Measurements from ENCODE around the gene LAMA4.
A peak's percentile ranks its signal among the peaks of the same experiment; 100 is the strongest.

LAMA4 gene

GRCh38 chr6:112172540-112172939 is 81.8 kb downstream of the LAMA4 start:
- DNase-seq (ENCODE audit: low spot score in 2 of 2): no peak
- H3K4me3 ChIP-seq: no peak overlapping the region
- H3K4me1 ChIP-seq: no peaks in the 10 kb centered on the region
- no peaks in the 10 kb centered on the region for H3K9me3 ChIP-seq
- in situ Hi-C loops (cut with MboI; ENCODE audit: low sequenced_read_pairs): loop anchor here (25.0 kb wide), 1 partner anchor 1740 kb away; no protein-coding TSS in a partner anchor
- H3K27me3 ChIP-seq (ENCODE audit: low read depth): peaks cover 3% of the 10 kb centered on the region; the same call in 1 of the 2 replicates
- H3K36me3 ChIP-seq (replicated peaks): no peaks in the 10 kb centered on the region

- peaks cover 7% of the 10 kb centered on the region; the same call in 1 of the 2 replicates for H3K27me3 ChIP-seq (ENCODE audit: low read depth)
- no peaks in the 10 kb centered on the region for H3K36me3 ChIP-seq (replicated peaks)
- no peak for DNase-seq (ENCODE audit: low spot score in 2 of 2)
- H3K4me3 ChIP-seq: no peak overlapping the region
- H3K4me1 ChIP-seq: no peaks in the 10 kb centered on the region
- no peaks in the 10 kb centered on the region for H3K9me3 ChIP-seq
- in situ Hi-C loops (cut with MboI; ENCODE audit: low sequenced_read_pairs): loop anchor here (25.0 kb wide), 1 partner anchor 1743 kb away; no protein-coding TSS in a partner anchor
Measured at GRCh38 chr6:112169541-112169940, 84.8 kb downstream of the LAMA4 start.

- peaks cover 4% of the 10 kb centered on the region; the same call in 1 of the 2 replicates for H3K27me3 ChIP-seq (ENCODE audit: low read depth)
- in situ Hi-C loops (cut with MboI; ENCODE audit: low sequenced_read_pairs): loop anchor here (25.0 kb wide), 1 partner anchor 1749 kb away; no protein-coding TSS in a partner anchor
- H3K9me3 ChIP-seq: no peaks in the 10 kb centered on the region
- no peaks in the 10 kb centered on the region for H3K36me3 ChIP-seq (replicated peaks)
- H3K4me3 ChIP-seq: no peak overlapping the region
- DNase-seq (ENCODE audit: low spot score in 2 of 2): peak; percentile 49 to 90
- H3K4me1 ChIP-seq: no peaks in the 10 kb centered on the region
Measured at GRCh38 chr6:112163295-112164257, 90.8 kb downstream of the LAMA4 start.

- Histone ChIP-seq H3K4me3 (no peak overlapping the region), H3K27me3 (ENCODE audit: low read depth) (peaks cover 2% of the 10 kb centered on the region; the same call in 1 of the 2 replicates), H3K4me1 (no peaks in the 10 kb centered on the region), H3K36me3 (replicated peaks) (no peaks in the 10 kb centered on the region), H3K9me3 (no peaks in the 10 kb centered on the region)
- no peak for DNase-seq (ENCODE audit: low spot score in 2 of 2)
- in situ Hi-C loops (cut with MboI; ENCODE audit: low sequenced_read_pairs): loop anchor here (25.0 kb wide), 1 partner anchor 1752 kb away; no protein-coding TSS in a partner anchor
Measured at GRCh38 chr6:112160745-112161144, 93.6 kb downstream of the LAMA4 start.

- no peaks in the 10 kb centered on the region for H3K4me1 ChIP-seq
- no peaks in the 10 kb centered on the region for H3K27me3 ChIP-seq (ENCODE audit: low read depth)
- H3K4me3 ChIP-seq: no peak overlapping the region
- H3K9me3 ChIP-seq: no peaks in the 10 kb centered on the region
- DNase-seq (ENCODE audit: low spot score in 2 of 2): no peak
- in situ Hi-C loops (cut with MboI; ENCODE audit: low sequenced_read_pairs): loop anchor here (25.0 kb wide), 1 partner anchor 1756 kb away; no protein-coding TSS in a partner anchor
- H3K36me3 ChIP-seq (replicated peaks): no peaks in the 10 kb centered on the region
Measured at GRCh38 chr6:112156668-112157067, 97.7 kb downstream of the LAMA4 start.

GRCh38 chr6:112155886-112156285 is 98.5 kb downstream of the LAMA4 start:
- in situ Hi-C loops (cut with MboI; ENCODE audit: low sequenced_read_pairs): loop anchor here (25.0 kb wide), 1 partner anchor 1756 kb away; no protein-coding TSS in a partner anchor
- no peaks in the 10 kb centered on the region for H3K4me1 ChIP-seq
- H3K4me3 ChIP-seq: no peak overlapping the region
- H3K27me3 ChIP-seq (ENCODE audit: low read depth): no peaks in the 10 kb centered on the region
- H3K9me3 ChIP-seq: no peaks in the 10 kb centered on the region
- no peak for DNase-seq (ENCODE audit: low spot score in 2 of 2)
- no peaks in the 10 kb centered on the region for H3K36me3 ChIP-seq (replicated peaks)

- no peaks in the 10 kb centered on the region for H3K4me1 ChIP-seq
- no peaks in the 10 kb centered on the region for H3K36me3 ChIP-seq (replicated peaks)
- H3K4me3 ChIP-seq: no peak overlapping the region
- no peaks in the 10 kb centered on the region for H3K9me3 ChIP-seq
- no peak for DNase-seq (ENCODE audit: low spot score in 2 of 2)
- no peaks in the 10 kb centered on the region for H3K27me3 ChIP-seq (ENCODE audit: low read depth)
- in situ Hi-C loops (cut with MboI; ENCODE audit: low sequenced_read_pairs): loop anchor here (25.0 kb wide), 1 partner anchor 1758 kb away; no protein-coding TSS in a partner anchor
Measured at GRCh38 chr6:112154711-112155110, 99.7 kb downstream of the LAMA4 start.

GRCh38 chr6:112153926-112154607 is 100.3 kb downstream of the LAMA4 start:
- Histone ChIP-seq H3K36me3 (replicated peaks) (no peaks in the 10 kb centered on the region), H3K9me3 (no peaks in the 10 kb centered on the region), H3K4me3 (no peak overlapping the region), H3K27me3 (ENCODE audit: low read depth) (no peaks in the 10 kb centered on the region), H3K4me1 (no peaks in the 10 kb centered on the region)
- in situ Hi-C loops (cut with MboI; ENCODE audit: low sequenced_read_pairs): loop anchor here (25.0 kb wide), 1 partner anchor 1758 kb away; no protein-coding TSS in a partner anchor
- no peak for DNase-seq (ENCODE audit: low spot score in 2 of 2)

GRCh38 chr6:112150363-112150762 is 104.0 kb downstream of the LAMA4 start:
- Histone ChIP-seq H3K4me3 (no peak overlapping the region), H3K9me3 (no peaks in the 10 kb centered on the region), H3K4me1 (no peaks in the 10 kb centered on the region), H3K36me3 (replicated peaks) (no peaks in the 10 kb centered on the region), H3K27me3 (ENCODE audit: low read depth) (no peaks in the 10 kb centered on the region)
- in situ Hi-C loops (cut with MboI; ENCODE audit: low sequenced_read_pairs): loop anchor here (25.0 kb wide), 1 partner anchor 1762 kb away; no protein-coding TSS in a partner anchor
- no peak for DNase-seq (ENCODE audit: low spot score in 2 of 2)

GRCh38 chr6:112149719-112150263 is 104.6 kb downstream of the LAMA4 start:
- no peak overlapping the region for H3K4me3 ChIP-seq
- no peaks in the 10 kb centered on the region for H3K36me3 ChIP-seq (replicated peaks)
- no peak for DNase-seq (ENCODE audit: low spot score in 2 of 2)
- H3K9me3 ChIP-seq: no peaks in the 10 kb centered on the region
- H3K4me1 ChIP-seq: no peaks in the 10 kb centered on the region
- H3K27me3 ChIP-seq (ENCODE audit: low read depth): no peaks in the 10 kb centered on the region
- in situ Hi-C loops (cut with MboI; ENCODE audit: low sequenced_read_pairs): loop anchor here (25.0 kb wide), 1 partner anchor 1763 kb away; no protein-coding TSS in a partner anchor

GRCh38 chr6:112149236-112149635 is 105.1 kb downstream of the LAMA4 start:
- Histone ChIP-seq H3K36me3 (replicated peaks) (no peaks in the 10 kb centered on the region), H3K4me1 (no peaks in the 10 kb centered on the region), H3K9me3 (no peaks in the 10 kb centered on the region), H3K4me3 (no peak overlapping the region), H3K27me3 (ENCODE audit: low read depth) (no peaks in the 10 kb centered on the region)
- in situ Hi-C loops (cut with MboI; ENCODE audit: low sequenced_read_pairs): no loop called here
- no peak for DNase-seq (ENCODE audit: low spot score in 2 of 2)

GRCh38 chr6:112148103-112148502 is 106.3 kb downstream of the LAMA4 start:
- Histone ChIP-seq H3K4me3 (no peak overlapping the region), H3K36me3 (replicated peaks) (no peaks in the 10 kb centered on the region), H3K4me1 (no peaks in the 10 kb centered on the region), H3K9me3 (no peaks in the 10 kb centered on the region), H3K27me3 (ENCODE audit: low read depth) (no peaks in the 10 kb centered on the region)
- DNase-seq (ENCODE audit: low spot score in 2 of 2): no peak
- in situ Hi-C loops (cut with MboI; ENCODE audit: low sequenced_read_pairs): no loop called here

- no peak for DNase-seq (ENCODE audit: low spot score in 2 of 2)
- H3K9me3 ChIP-seq: no peaks in the 10 kb centered on the region
- H3K27me3 ChIP-seq (ENCODE audit: low read depth): no peaks in the 10 kb centered on the region
- H3K4me1 ChIP-seq: no peaks in the 10 kb centered on the region
- no peak overlapping the region for H3K4me3 ChIP-seq
- no peaks in the 10 kb centered on the region for H3K36me3 ChIP-seq (replicated peaks)
- in situ Hi-C loops (cut with MboI; ENCODE audit: low sequenced_read_pairs): no loop called here
Measured at GRCh38 chr6:112145080-112145573, 109.2 kb downstream of the LAMA4 start.

Measured in HAP-1 (cell line).